ENCODE data around the gene ZNRD2. TPM values are rescaled to one million over a fixed set of nuclear protein-coding genes. Genes with fewer than 3 reads are reported as not detected.
"Not testable (repeated sequence)": the region's sequence is repeated elsewhere in the genome, so short reads cannot be mapped to it uniquely, and the experiment has no call there.

The ZNRD2 gene
- total and polyA plus RNA-seq, 10 of the 15 experiments (the other 5 are each of a cell fraction or from before 2014, with no cell fraction given): 7.9 to 111 (median 55.4) TPM

- no peak for TF ChIP-seq HDAC6 (IDR thresholded peaks at IDR 0.05; ENCODE audit: unreplicated experiment)
- TF ChIP-seq KDM1A (IDR thresholded peaks at IDR 0.05; ENCODE audit: borderline replicate concordance): no peak
- no peak for TF ChIP-seq HSF1 (IDR thresholded peaks at IDR 0.05; ENCODE audit: low read depth, low read length)
- TF ChIP-seq YBX1 (IDR thresholded peaks at IDR 0.05): no peak
These were observed 6.7 kb upstream of the ZNRD2 start (continued) for GRCh38 chr11:65563601-65564000.

- not testable (repeated sequence) for ATAC-seq; H3K4me3 ChIP-seq; H3K27ac ChIP-seq (ENCODE audit: control insufficient read depth, insufficient read depth)
These were observed 5.3 kb upstream of the ZNRD2 start for GRCh38 chr11:65564879-65565559.

More at GRCh38 chr11:65564879-65565559, 5.3 kb upstream of the ZNRD2 start:
- H2AFZ ChIP-seq (ENCODE audit: control insufficient read depth, low read depth, low read length); H3K4me2 ChIP-seq (ENCODE audit: control insufficient read depth, insufficient read depth); H3K9ac ChIP-seq (ENCODE audit: control insufficient read depth, insufficient read depth, low read length); FAIRE-seq; H3K9me3 ChIP-seq (replicated peaks; ENCODE audit: control insufficient read depth, insufficient read depth, low read length); H3K27me3 ChIP-seq (replicated peaks in 1 of 2; ENCODE audit: control insufficient read depth in 2 of 2, insufficient read depth in 2 of 2, low read length in 1 of 2); in situ Hi-C loops (cut with MboI); DNase-seq (ENCODE audit: low read depth, low spot score); H3K36me3 ChIP-seq (ENCODE audit: control insufficient read depth in 2 of 2, insufficient read depth in 2 of 2, low read length in 1 of 2); BruUV-seq (replicated peaks); intact Hi-C loops (cut with micrococcal nuclease; ENCODE audit: unreplicated experiment); H4K20me1 ChIP-seq (ENCODE audit: control insufficient read depth, insufficient read depth): not testable (repeated sequence)
- Histone ChIP-seq H3K4me1 (ENCODE audit: control insufficient read depth, insufficient read depth, low read length) (peaks cover 12% of the 10 kb centered on the region), H3K79me2 (ENCODE audit: control insufficient read depth, insufficient read depth, low read length) (peaks cover 12% of the 10 kb centered on the region)
- ChIA-PET SMC1A (ENCODE audit: uncharacterized antibody, unreplicated experiment) (interaction anchor here (0.6 to 2.2 kb wide), 4 partner anchors 23 to 186 kb away, joined by 3 to 7 read pairs (median 4); no protein-coding TSS in a partner anchor), CTCF (interaction anchor here (1.6 to 1.8 kb wide), 3 partner anchors 13 to 25 kb away, joined by 3 to 8 read pairs (median 5); no protein-coding TSS in a partner anchor), RAD21 (ENCODE audit: unreplicated experiment) (interaction anchor here (1.6 kb wide), 1 partner anchor 13 kb away, joined by 4 read pairs; no protein-coding TSS in a partner anchor), POLR2A (interaction anchor here (0.5 to 0.7 kb wide), 8 partner anchors 10 to 275 kb away, joined by 3 to 6 read pairs (median 4); no protein-coding TSS in a partner anchor)
- WGBS (ENCODE audit: insufficient coverage, insufficient replicate concordance, low lambda C conversion rate, missing lambda C conversion rate): 89% methylated on average over 12 of the region's 12 CpGs
